HepG2 (cell line): ENCODE data around the gene BEST2. TPM values are rescaled to one million over a fixed set of nuclear protein-coding genes. Genes with fewer than 3 reads are reported as not detected.

ENCODE experiments used
- ATRX ChIP-seq: sonication (generic); formaldehyde crosslinking; IDR thresholded peaks from 2 replicates; pipeline ENCODE4 v1.4.0; 2020; ENCODE audit warnings: missing genetic modification reagents, borderline replicate concordance
- DBP ChIP-seq: sonication (generic); formaldehyde crosslinking; IDR thresholded peaks from 2 replicates; pipeline ENCODE4 v1.4.0; 2020; ENCODE audit warnings: missing genetic modification reagents; ENCODE audit errors: not compliant biosample characterization
- EZH2 ChIP-seq: conservative IDR thresholded peaks from 2 replicates; pipeline ENCODE4 v1.6.1; 2012; ENCODE audit warnings: mild to moderate bottlenecking, low read depth, low read length, moderate library complexity
- FOXC1 ChIP-seq: sonication (generic); formaldehyde crosslinking; IDR thresholded peaks from 2 replicates; pipeline ENCODE4 v1.8.0; 2022; ENCODE audit warnings: mild to moderate bottlenecking, missing genetic modification reagents, borderline replicate concordance
- FOXO1 ChIP-seq: sonication (generic); formaldehyde crosslinking; IDR thresholded peaks from 2 replicates; pipeline ENCODE4 v1.4.0; 2020; ENCODE audit warnings: missing genetic modification reagents
- GABPA ChIP-seq, 2 experiments: IDR thresholded peaks; 2 replicates each; pipeline ENCODE4 v1.6.1; 2011 to 2016; ENCODE audit warnings: low read depth in 2 of 2, low read length in 1 of 2, missing biosample characterization in 1 of 2, missing genetic modification characterization in 1 of 2
- ISL2 ChIP-seq: sonication (generic); formaldehyde crosslinking; IDR thresholded peaks from 2 replicates; pipeline ENCODE4 v1.5.0; 2020; ENCODE audit warnings: missing genetic modification reagents
- JUN ChIP-seq: sonication (generic); formaldehyde crosslinking; IDR thresholded peaks from 2 replicates; pipeline ENCODE4 v1.4.0; 2020; ENCODE audit warnings: mild to moderate bottlenecking, missing genetic modification reagents
- KAT8 ChIP-seq: IDR thresholded peaks from 2 replicates; pipeline ENCODE4 v1.6.1; 2016; ENCODE audit warnings: missing genetic modification reagents, missing compliant biosample characterization
- KMT2B ChIP-seq: IDR thresholded peaks from 2 replicates; pipeline ENCODE4 v1.6.1; 2016; ENCODE audit warnings: missing genetic modification reagents, missing compliant biosample characterization
- MBD4 ChIP-seq: IDR thresholded peaks from 2 replicates; pipeline ENCODE4 v1.6.1; 2012; ENCODE audit warnings: low read length, inconsistent platforms, borderline replicate concordance
- MTF2 ChIP-seq: sonication (generic); formaldehyde crosslinking; IDR thresholded peaks from 2 replicates; pipeline ENCODE4 v1.5.0; 2020; ENCODE audit warnings: missing genetic modification reagents, borderline replicate concordance
- NFIB ChIP-seq: sonication (generic); formaldehyde crosslinking; IDR thresholded peaks from 2 replicates; pipeline ENCODE4 v1.9.0; 2021; ENCODE audit warnings: missing genetic modification reagents, mild to moderate bottlenecking, borderline replicate concordance
- NR2F6 ChIP-seq, 2 experiments: IDR thresholded peaks; 2 replicates each; pipeline ENCODE4 v1.6.1; 2016; ENCODE audit warnings: antibody characterized with exemption in 1 of 2, mild to moderate bottlenecking in 1 of 2
- NR3C1 ChIP-seq: sonication (generic); formaldehyde crosslinking; IDR thresholded peaks from 2 replicates; pipeline ENCODE4 v1.4.0; 2020; ENCODE audit warnings: missing genetic modification reagents
- PAWR ChIP-seq: sonication (generic); formaldehyde crosslinking; IDR thresholded peaks from 2 replicates; pipeline ENCODE4 v1.4.0; 2020; ENCODE audit warnings: missing genetic modification reagents, mild to moderate bottlenecking, borderline replicate concordance
- PCBP2 ChIP-seq: fragments of 200-400 bp; formaldehyde crosslinking; optimal IDR thresholded peaks from 2 replicates; pipeline ENCODE3; 2018; ENCODE audit warnings: low read length, low read depth; ENCODE audit not compliant: poor library complexity, severe bottlenecking
- RXRA ChIP-seq: sonication (generic); formaldehyde crosslinking; IDR thresholded peaks from 2 replicates; pipeline ENCODE4 v1.5.1; 2020; ENCODE audit warnings: missing genetic modification reagents
- SCMH1 ChIP-seq: sonication (generic); formaldehyde crosslinking; IDR thresholded peaks from 2 replicates; pipeline ENCODE4 v1.9.0; 2021; ENCODE audit warnings: missing genetic modification reagents, mild to moderate bottlenecking, borderline replicate concordance
- SIN3B ChIP-seq: fragments of 150-350 bp; IDR thresholded peaks from 2 replicates; pipeline ENCODE4 v1.6.1; 2014; ENCODE audit warnings: low read length
- ZC3H13 ChIP-seq: sonication (generic); formaldehyde crosslinking; IDR thresholded peaks from 2 replicates; pipeline ENCODE4 v1.8.1; 2023; ENCODE audit warnings: mild to moderate bottlenecking, missing genetic modification reagents, moderate library complexity
- ZEB1 ChIP-seq: IDR thresholded peaks from 2 replicates; pipeline ENCODE4 v1.6.1; 2012; ENCODE audit warnings: mild to moderate bottlenecking, low read depth, inconsistent platforms; ENCODE audit not compliant: insufficient replicate concordance
- ZFP90 ChIP-seq: sonication (generic); formaldehyde crosslinking; IDR thresholded peaks from 2 replicates; pipeline ENCODE4 v1.8.0; 2022; ENCODE audit warnings: missing genetic modification reagents, mild to moderate bottlenecking, inconsistent platforms, borderline replicate concordance
- ZNF230 ChIP-seq: sonication (generic); formaldehyde crosslinking; IDR thresholded peaks from 2 replicates; pipeline ENCODE4 v1.4.0; 2020; ENCODE audit warnings: mild to moderate bottlenecking, missing genetic modification reagents
- ZNF251 ChIP-seq: sonication (generic); formaldehyde crosslinking; IDR thresholded peaks from 2 replicates; pipeline ENCODE4 v1.9.0; 2021; ENCODE audit warnings: mild to moderate bottlenecking, missing genetic modification reagents
- ZNF333 ChIP-seq: sonication (generic); formaldehyde crosslinking; IDR thresholded peaks from 2 replicates; pipeline ENCODE4 v1.4.0; 2020; ENCODE audit warnings: mild to moderate bottlenecking, missing genetic modification reagents, borderline replicate concordance
- ZNF605 ChIP-seq: sonication (generic); formaldehyde crosslinking; IDR thresholded peaks from 2 replicates; pipeline ENCODE4 v1.8.0; 2022; ENCODE audit warnings: mild to moderate bottlenecking, missing genetic modification reagents
- ZNF713 ChIP-seq: sonication (generic); formaldehyde crosslinking; IDR thresholded peaks from 2 replicates; pipeline ENCODE4 v1.4.0; 2020; ENCODE audit warnings: mild to moderate bottlenecking, missing genetic modification reagents
- ZNF800 ChIP-seq: sonication (generic); formaldehyde crosslinking; IDR thresholded peaks from 2 replicates; pipeline ENCODE4 v1.4.0; 2020; ENCODE audit warnings: missing genetic modification reagents
- ZNF883 ChIP-seq: sonication (generic); formaldehyde crosslinking; IDR thresholded peaks from 2 replicates; pipeline ENCODE4 v1.5.1; 2020; ENCODE audit warnings: mild to moderate bottlenecking, missing genetic modification reagents; ENCODE audit errors: not compliant biosample characterization
- polyA plus RNA-seq, 8 experiments: library from polyadenylated mRNA; depleted of rRNA in 3 of 8; stranded (reverse) in 7 of 8; unstranded in 1 of 8; fragments of >200 nt; fragmentation: Illumina TruSeq in 4 of 8; extraction: Trizol in 4 of 8; gene quantifications; 2 replicates each; pipeline versions ENCODE4 v1.2.1 to v1.2.3, GENCODE V29; 2011 to 2016; ENCODE audit warnings: low read depth in 4 of 8, missing spikeins in 1 of 8, mixed read lengths in 1 of 8; ENCODE audit not compliant: insufficient read depth in 1 of 8
- total RNA-seq, 5 experiments: library from RNA; depleted of rRNA; stranded (reverse); fragments of >200 nt; fragmentation: Illumina TruSeq; extraction: Trizol; gene quantifications; 2 replicates each; pipeline ENCODE4 v1.2.3, GENCODE V29; 2016; ENCODE audit warnings: low read depth in 1 of 5

Gene BEST2
- total and polyA plus RNA-seq, 2 of the 13 experiments (the other 11 are each of a cell fraction or from before 2014, with no cell fraction given), result not detected

GRCh38 chr19:12723641-12724426, 27.8 kb upstream of the BEST2 start, which contains the start of gene TNPO2 (continued):
- TF ChIP-seq NR2F6 (IDR thresholded peaks at IDR 0.05) (no peak), NR2F6 (CRISPR knock-in tag; IDR thresholded peaks at IDR 0.05) (peak; percentile 35; the same call in 1 of the 2 replicates), ZNF605 (CRISPR knock-in tag) (peak; percentile 63; the same call in 1 of the 2 replicates), ZC3H13 (no peak), JUN (CRISPR knock-in tag) (no peak), NR3C1 (no peak), MBD4 (no peak), ZNF713 (CRISPR knock-in tag) (no peak), KAT8 (CRISPR knock-in tag) (peak; percentile 59; the same call in 1 of the 2 replicates), DBP (CRISPR knock-in tag) (no peak), FOXO1 (CRISPR knock-in tag) (no peak; the same call in 1 of the 2 replicates), ZNF883 (peak; percentile 36), FOXC1 (no peak; the same call in 1 of the 2 replicates), MTF2 (CRISPR knock-in tag) (no peak), ISL2 (no peak), PAWR (CRISPR knock-in tag) (no peak), KMT2B (CRISPR knock-in tag) (peak; percentile 71), NFIB (no peak), RXRA (no peak), ZNF333 (CRISPR knock-in tag) (no peak), PCBP2 (no peak), ZNF230 (CRISPR knock-in tag) (no peak), ZEB1 (no peak), ZFP90 (no peak), EZH2 (no peak), GABPA (IDR thresholded peaks at IDR 0.05; ENCODE audit: low read depth, low read length) (no peak), GABPA (CRISPR knock-in tag; IDR thresholded peaks at IDR 0.05; ENCODE audit: low read depth) (peak; percentile 72), ZNF800 (CRISPR knock-in tag) (peak; percentile 27; the same call in 1 of the 2 replicates), ATRX (no peak), ZNF251 (CRISPR knock-in tag) (no peak), SIN3B (no peak), SCMH1 (CRISPR knock-in tag) (no peak)
